Fibroblast of the aortic adventitia (primary cell): Measurements from ENCODE around the gene ANKS4B. TPM values are rescaled to one million over a fixed set of nuclear protein-coding genes. Genes with fewer than 3 reads are reported as not detected.

Experiments
- total RNA-seq: library from RNA; depleted of rRNA; stranded (reverse); fragments of >200 nt; gene quantifications from 2 replicates; pipeline ENCODE4 v1.2.3, GENCODE V29; 2012; ENCODE audit warnings: low replicate concordance

The ANKS4B gene
- total RNA-seq, 1 donor: not detected

Other genes with a start within 250 kb of the ANKS4B start
- gene DNAH3, start 82.9 kb upstream of the ANKS4B start, total RNA-seq: not detected in 2 replicates
- gene LDAF1, start 75.0 kb upstream of the ANKS4B start, total RNA-seq: 73.6 and 83.0 TPM in 2 replicates
- not detected in 2 replicates for gene ZP2, start 22.1 kb upstream of the ANKS4B start, total RNA-seq
- gene CRYM, start 44.6 kb downstream of the ANKS4B start, total RNA-seq: 2.0 and 2.8 TPM in 2 replicates